Transverse colon (tissue), 3 donors: ENCODE measurements around the gene TMEM178B.

ENCODE experiments used
- EP300 ChIP-seq: sonication (generic); formaldehyde crosslinking; IDR thresholded peaks from one replicate; pipeline ENCODE4 v1.6.1; 2017; ENCODE audit warnings: antibody characterized with exemption, low read depth
- POLR2A ChIP-seq: fragments of 450-650 bp; IDR thresholded peaks from one replicate; pipeline ENCODE4 v1.6.1; 2016; ENCODE audit warnings: antibody characterized with exemption, mild to moderate bottlenecking, moderate library complexity
- TF ChIP-seq, protein P1 (sequence below), 5 experiments: fragments of 200-600 bp in 3 of 5; fragments of 450-650 bp in 2 of 5; sonication (generic) in 3 of 5; IDR thresholded peaks; 1 replicate in 2 of 5; 2 replicates in 3 of 5; pipeline ENCODE4 v1.5.1; 2016 to 2017; ENCODE audit warnings: antibody characterized with exemption in 5 of 5, inconsistent platforms in 3 of 5, mild to moderate bottlenecking in 2 of 5, moderate library complexity in 1 of 5

DNA sequence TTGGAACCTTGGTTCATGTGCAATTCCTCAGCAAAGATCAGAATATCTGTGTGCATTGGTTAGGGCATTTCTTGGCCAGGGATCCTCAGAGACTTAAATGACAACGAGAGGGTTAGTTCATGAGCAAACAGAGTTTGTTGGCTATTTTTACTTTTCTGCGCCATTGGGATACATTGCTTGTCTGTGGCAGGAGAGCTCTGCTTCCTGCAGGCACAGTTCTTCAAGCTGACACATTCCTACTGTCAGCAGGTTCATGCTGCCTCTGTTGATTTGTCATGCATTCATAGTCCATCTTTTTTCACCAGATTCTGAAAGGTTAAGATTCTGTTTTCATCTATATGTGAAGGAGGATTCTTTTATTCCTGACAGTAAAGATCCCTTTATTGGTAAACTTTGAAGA is 139.4 kb downstream of the TMEM178B start:
- TF ChIP-seq EP300 (no peak), POLR2A (no peak)
- TF ChIP-seq, protein P1, sequence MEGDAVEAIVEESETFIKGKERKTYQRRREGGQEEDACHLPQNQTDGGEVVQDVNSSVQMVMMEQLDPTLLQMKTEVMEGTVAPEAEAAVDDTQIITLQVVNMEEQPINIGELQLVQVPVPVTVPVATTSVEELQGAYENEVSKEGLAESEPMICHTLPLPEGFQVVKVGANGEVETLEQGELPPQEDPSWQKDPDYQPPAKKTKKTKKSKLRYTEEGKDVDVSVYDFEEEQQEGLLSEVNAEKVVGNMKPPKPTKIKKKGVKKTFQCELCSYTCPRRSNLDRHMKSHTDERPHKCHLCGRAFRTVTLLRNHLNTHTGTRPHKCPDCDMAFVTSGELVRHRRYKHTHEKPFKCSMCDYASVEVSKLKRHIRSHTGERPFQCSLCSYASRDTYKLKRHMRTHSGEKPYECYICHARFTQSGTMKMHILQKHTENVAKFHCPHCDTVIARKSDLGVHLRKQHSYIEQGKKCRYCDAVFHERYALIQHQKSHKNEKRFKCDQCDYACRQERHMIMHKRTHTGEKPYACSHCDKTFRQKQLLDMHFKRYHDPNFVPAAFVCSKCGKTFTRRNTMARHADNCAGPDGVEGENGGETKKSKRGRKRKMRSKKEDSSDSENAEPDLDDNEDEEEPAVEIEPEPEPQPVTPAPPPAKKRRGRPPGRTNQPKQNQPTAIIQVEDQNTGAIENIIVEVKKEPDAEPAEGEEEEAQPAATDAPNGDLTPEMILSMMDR (IDR thresholded peaks at IDR 0.05), result no peak
